ENCODE results near the gene SLX4IP.

SLX4IP gene

GRCh38 chr20:10429443-10429981 is 5.6 kb upstream of the SLX4IP start:
- no peak for DNase-seq (ENCODE audit: low spot score)

- no peak for DNase-seq (ENCODE audit: low spot score)
Measured at GRCh38 chr20:10430000-10430466, 5.1 kb upstream of the SLX4IP start.

- no peak for DNase-seq (ENCODE audit: low spot score)
Measured at GRCh38 chr20:10430704-10431103, 4.4 kb upstream of the SLX4IP start.

- DNase-seq (ENCODE audit: low spot score) = no peak
Measured at GRCh38 chr20:10432079-10432478, 3.0 kb upstream of the SLX4IP start.

- DNase-seq (ENCODE audit: low spot score) = no peak
Measured at GRCh38 chr20:10433014-10433622, 2.0 kb upstream of the SLX4IP start.

GRCh38 chr20:10433623-10434466 is 1.3 kb upstream of the SLX4IP start, which contains the start of gene MKKS:
TSS of gene MKKS (minus strand) at chr20:10434222. CDS start at chr20:10413514, 20,708 bp downstream.
- DNase-seq (ENCODE audit: low spot score) = peak; percentile 83

- peak; percentile 72 for DNase-seq (ENCODE audit: low spot score)
Measured at GRCh38 chr20:10434467-10434831, 656 bp upstream of the SLX4IP start.

GRCh38 chr20:10436053-10436699 is 1.1 kb downstream of the SLX4IP start:
- no peak for DNase-seq (ENCODE audit: low spot score)

GRCh38 chr20:10438217-10438616 is 3.1 kb downstream of the SLX4IP start:
- DNase-seq (ENCODE audit: low spot score) = no peak

- DNase-seq (ENCODE audit: low spot score) = no peak
Measured at GRCh38 chr20:10443936-10444335, 8.8 kb downstream of the SLX4IP start.

GRCh38 chr20:10445758-10446157 is 10.7 kb downstream of the SLX4IP start:
- no peak for DNase-seq (ENCODE audit: low spot score)

GRCh38 chr20:10447028-10447427 is 11.9 kb downstream of the SLX4IP start:
- DNase-seq (ENCODE audit: low spot score) = peak; percentile 58

GRCh38 chr20:10448270-10449156 is 13.4 kb downstream of the SLX4IP start:
- no peak for DNase-seq (ENCODE audit: low spot score)

- DNase-seq (ENCODE audit: low spot score) = no peak
Measured at GRCh38 chr20:10449270-10449669, 14.2 kb downstream of the SLX4IP start.

GRCh38 chr20:10453241-10453640 is 18.1 kb downstream of the SLX4IP start:
- DNase-seq (ENCODE audit: low spot score) = peak; percentile 38

- no peak for DNase-seq (ENCODE audit: low spot score)
Measured at GRCh38 chr20:10454151-10454750, 19.1 kb downstream of the SLX4IP start.

- no peak for DNase-seq (ENCODE audit: low spot score)
Measured at GRCh38 chr20:10461495-10461894, 26.4 kb downstream of the SLX4IP start.

- no peak for DNase-seq (ENCODE audit: low spot score)
Measured at GRCh38 chr20:10462516-10462915, 27.4 kb downstream of the SLX4IP start.

GRCh38 chr20:10463622-10464021 is 28.5 kb downstream of the SLX4IP start:
- no peak for DNase-seq (ENCODE audit: low spot score)

- no peak for DNase-seq (ENCODE audit: low spot score)
Measured at GRCh38 chr20:10465135-10465534, 30.0 kb downstream of the SLX4IP start.

GRCh38 chr20:10466325-10466724 is 31.2 kb downstream of the SLX4IP start:
- DNase-seq (ENCODE audit: low spot score) = no peak
